CD8-positive, alpha-beta memory T cell (primary cell): ENCODE results near the gene TSC22D2. TPM values are rescaled to one million over a fixed set of nuclear protein-coding genes. Genes with fewer than 3 reads are reported as not detected.

Source experiments
- CTCF ChIA-PET: fragments of 350-600 bp; sonication (Branson Sonifier 250); formaldehyde crosslinking; loops from one replicate; lab custom pipeline; 2021; ENCODE audit warnings: antibody characterized with exemption; lab: Charles Lee
- POLR2A ChIA-PET: fragments of 350-600 bp; sonication (Branson Sonifier 250); formaldehyde crosslinking; loops from one replicate; lab custom pipeline; 2021; ENCODE audit warnings: antibody characterized with exemption; lab: Charles Lee
- DNase-seq, 5 donors: peaks; one replicate each; pipeline versions ENCODE4 v3.0.0 to v3.0.0-alpha.2; 2020 to 2022; ENCODE audit warnings: mixed read lengths in 1 of 5
- H3K27ac ChIP-seq: one replicate; pipeline ENCODE4 v1.7.0; 2013; ENCODE audit warnings: low read depth, mild to moderate bottlenecking, low read length, moderate library complexity
- H3K27me3 ChIP-seq: 2 replicates; pipeline ENCODE4 v1.7.0; 2013; ENCODE audit warnings: low read length, mild to moderate bottlenecking; ENCODE audit not compliant: insufficient read depth, poor library complexity, severe bottlenecking
- H3K36me3 ChIP-seq: 2 replicates; pipeline ENCODE4 v1.7.0; 2013; ENCODE audit warnings: mild to moderate bottlenecking, low read length, moderate library complexity; ENCODE audit not compliant: insufficient read depth
- H3K4me1 ChIP-seq: 2 replicates; pipeline ENCODE4 v1.7.0; 2013; ENCODE audit warnings: mild to moderate bottlenecking, low read length, moderate library complexity; ENCODE audit not compliant: insufficient read depth
- H3K4me3 ChIP-seq: 2 replicates; pipeline ENCODE4 v1.7.0; 2013; ENCODE audit warnings: mild to moderate bottlenecking, low read length
- H3K9me3 ChIP-seq: 2 replicates; pipeline ENCODE4 v1.7.0; 2013; ENCODE audit warnings: mild to moderate bottlenecking, low read length
- H3K27ac Mint-ChIP-seq, 8 donors: one replicate each; pipeline ENCODE4 v1.8.0; 2020 to 2021; ENCODE audit warnings: mixed read lengths in 8 of 8, mild to moderate bottlenecking in 6 of 8, inconsistent platforms in 3 of 8, moderate library complexity in 3 of 8
- H3K27me3 Mint-ChIP-seq, 2 donors: one replicate each; pipeline ENCODE4 v1.8.0; 2020 to 2021; ENCODE audit warnings: mixed read lengths in 2 of 2, mild to moderate bottlenecking in 1 of 2, moderate library complexity in 1 of 2
- H3K36me3 Mint-ChIP-seq, 3 donors: one replicate each; pipeline ENCODE4 v1.8.0; 2020 to 2021; ENCODE audit warnings: mixed read lengths in 3 of 3, inconsistent platforms in 1 of 3, mild to moderate bottlenecking in 1 of 3
- H3K4me1 Mint-ChIP-seq, 3 donors: one replicate each; pipeline ENCODE4 v1.8.0; 2020 to 2021; ENCODE audit warnings: mixed read lengths in 3 of 3, inconsistent platforms in 1 of 3, mild to moderate bottlenecking in 1 of 3
- H3K4me3 Mint-ChIP-seq, 7 donors: one replicate each; pipeline ENCODE4 v1.8.0; 2020 to 2021; ENCODE audit warnings: mixed read lengths in 7 of 7, mild to moderate bottlenecking in 6 of 7, moderate library complexity in 4 of 7, inconsistent platforms in 2 of 7
- H3K9me3 Mint-ChIP-seq, 5 donors: one replicate each; pipeline ENCODE4 v1.8.0; 2020 to 2022; ENCODE audit warnings: mixed read lengths in 5 of 5, mild to moderate bottlenecking in 3 of 5, moderate library complexity in 2 of 5, inconsistent platforms in 1 of 5
- polyA plus RNA-seq: library from polyadenylated mRNA; unstranded; fragments of 300-500 nt; fragmentation: Illumina TruSeq; gene quantifications from one replicate; pipeline ENCODE4 v1.2.3, GENCODE V29; 2021
- total RNA-seq, 2 experiments: library from RNA; stranded (reverse); gene quantifications; one replicate each; pipeline ENCODE4 v1.2.3, GENCODE V29; 2021

TSC22D2 gene
- total RNA-seq (10 to 100 TPM; 20.9 to 22.3 TPM), polyA plus RNA-seq (11.9 TPM)

DNA sequence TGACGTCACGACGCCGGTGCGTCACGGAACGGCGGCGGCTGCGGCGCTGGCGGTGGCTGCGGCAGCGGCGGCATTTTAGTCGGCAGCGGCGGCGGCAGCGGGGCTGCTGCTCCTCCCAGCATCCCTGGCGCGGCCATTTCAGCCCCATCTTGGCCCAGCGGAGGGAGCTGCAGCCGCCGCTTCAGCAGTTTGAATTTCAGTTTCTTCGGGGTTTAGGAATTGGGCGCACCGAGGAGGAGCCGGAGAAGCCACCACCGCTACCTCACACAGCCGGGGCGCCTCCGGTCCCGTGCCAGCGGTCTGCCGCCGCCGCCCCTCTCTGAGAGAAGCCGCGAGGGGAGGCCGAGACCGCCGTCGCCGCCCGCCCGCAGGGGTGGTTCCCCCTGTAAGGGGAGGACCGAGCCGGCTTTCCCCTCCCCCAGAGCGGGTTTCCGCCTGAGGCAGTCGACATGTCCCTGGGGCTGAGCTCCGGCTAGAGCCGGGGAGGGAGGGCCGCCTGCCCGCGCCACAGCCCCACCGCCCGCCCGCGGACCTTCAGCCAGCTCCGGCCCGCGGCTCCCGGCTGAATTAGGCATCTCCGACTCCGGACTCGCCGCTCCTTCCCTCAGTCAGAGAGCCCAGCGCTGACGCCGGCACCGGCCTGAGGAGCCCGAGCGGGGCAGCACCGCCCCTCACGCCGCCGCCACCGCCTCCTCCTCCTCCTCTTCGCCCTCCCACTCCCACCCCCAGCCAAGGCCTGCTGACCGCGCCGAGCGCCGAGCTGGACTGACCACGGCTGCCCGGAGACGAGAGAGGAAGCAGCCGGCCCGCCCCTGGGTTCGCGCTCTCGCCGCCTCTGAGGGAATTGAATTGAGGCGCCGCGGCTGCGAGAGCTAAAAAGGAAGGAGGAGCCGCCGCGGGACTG, at the start of gene TSC22D2:
TSS of gene TSC22D2 (plus strand) at position 78 of the 904 bp plus-strand sequence. CDS start 1,053 bp downstream, outside the sequence.
- Mint-ChIP-seq H3K4me3 (peak within 1 kb of the TSS; percentile 86 to 100 (median 97)), H3K27me3 (peaks cover 0 to 2% of the 10 kb centered on the region in 2 donors), H3K36me3 (peaks cover 0 to 27% (median 0%) of the 10 kb centered on the region in 3 donors), H3K9me3 (no peaks in the 10 kb centered on the region), H3K27ac (peak within 1 kb of the TSS; percentile 86 to 100 (median 98)), H3K4me1 (peaks cover 35 to 40% (median 38%) of the 10 kb centered on the region in 3 donors)
- peak within 1 kb of the TSS; percentile 94 for H3K4me3 ChIP-seq
- peaks cover 28% of the 10 kb centered on the region for H3K4me1 ChIP-seq
- no peaks in the 10 kb centered on the region for H3K36me3 ChIP-seq
- no peaks in the 10 kb centered on the region for H3K9me3 ChIP-seq
- peak within 1 kb of the TSS; percentile 91 for H3K27ac ChIP-seq
- ChIA-PET POLR2A (interaction anchor here (0.7 to 3.5 kb wide), 11 partner anchors 24 to 596 kb away, joined by 3 to 35 read pairs (median 4); partner anchors contain the start of genes EIF2A, PFN2, RNF13 and SELENOT), CTCF (interaction anchor here (1.0 to 4.2 kb wide), 13 partner anchors 10 to 136 kb away, joined by 3 to 29 read pairs (median 4); no protein-coding TSS in a partner anchor)
- no peaks in the 10 kb centered on the region for H3K27me3 ChIP-seq
- DNase-seq = peak; percentile 94 to 98 (median 97)

DNA sequence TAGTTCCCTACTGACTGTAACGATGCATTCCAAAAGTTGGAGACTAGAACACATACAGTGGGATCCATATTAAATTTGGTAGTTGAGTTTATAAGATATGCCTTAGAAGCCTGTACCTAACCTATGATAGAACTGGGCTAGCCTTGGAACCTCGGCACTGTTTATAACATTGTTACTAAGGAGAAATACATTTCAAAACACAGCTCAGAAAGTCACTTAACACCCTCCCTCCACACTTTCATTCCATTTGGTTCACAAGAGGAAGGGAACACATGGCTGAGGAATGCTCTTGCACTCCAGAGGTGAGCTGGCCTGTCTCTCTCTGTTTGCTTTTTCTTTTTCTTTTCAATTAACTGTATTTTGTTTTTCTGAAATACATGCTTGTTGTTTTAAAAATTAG, 48.7 kb upstream of the TSC22D2 start:
- Mint-ChIP-seq H3K4me3 (no peak overlapping the region), H3K36me3 (no peaks in the 10 kb centered on the region), H3K4me1 (no peaks in the 10 kb centered on the region), H3K9me3 (no peaks in the 10 kb centered on the region), H3K27me3 (peaks cover 0 to 2% of the 10 kb centered on the region in 2 donors), H3K27ac (no peak overlapping the region)
- no peak for DNase-seq
- no peak overlapping the region for H3K27ac ChIP-seq
- no peaks in the 10 kb centered on the region for H3K9me3 ChIP-seq
- H3K27me3 ChIP-seq = no peaks in the 10 kb centered on the region
- H3K4me3 ChIP-seq = no peak overlapping the region
- POLR2A ChIA-PET = no interaction called here
- CTCF ChIA-PET = no interaction called here
- no peaks in the 10 kb centered on the region for H3K4me1 ChIP-seq
- no peaks in the 10 kb centered on the region for H3K36me3 ChIP-seq

DNA sequence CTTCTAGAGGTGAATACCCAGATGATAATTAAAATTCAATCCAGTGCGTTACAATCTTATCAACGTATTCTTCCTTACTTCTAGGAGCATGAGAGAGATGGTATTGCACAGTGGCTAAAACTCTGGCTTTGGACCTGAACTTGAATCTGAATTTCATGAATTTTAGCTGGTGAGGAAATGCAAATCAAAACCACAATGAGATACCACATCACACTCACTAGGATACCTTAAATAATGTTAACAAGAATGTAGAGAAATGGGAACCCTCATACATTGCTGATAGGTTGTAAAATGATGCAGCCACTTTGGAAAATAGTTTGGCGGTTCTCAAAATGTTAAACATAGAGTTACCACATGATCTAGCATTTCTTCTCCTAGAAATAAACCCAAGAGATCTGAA, 47.1 kb upstream of the TSC22D2 start:
- no peak overlapping the region for H3K4me3 ChIP-seq
- no peaks in the 10 kb centered on the region for H3K27me3 ChIP-seq
- DNase-seq = no peak
- H3K27ac ChIP-seq = no peak overlapping the region
- no peaks in the 10 kb centered on the region for H3K36me3 ChIP-seq
- Mint-ChIP-seq H3K4me1 (no peaks in the 10 kb centered on the region), H3K27me3 (no peaks in the 10 kb centered on the region), H3K27ac (no peak overlapping the region), H3K36me3 (no peaks in the 10 kb centered on the region), H3K4me3 (no peak overlapping the region), H3K9me3 (no peaks in the 10 kb centered on the region)
- ChIA-PET CTCF (no interaction called here), POLR2A (no interaction called here)
- no peaks in the 10 kb centered on the region for H3K4me1 ChIP-seq
- no peaks in the 10 kb centered on the region for H3K9me3 ChIP-seq

DNA sequence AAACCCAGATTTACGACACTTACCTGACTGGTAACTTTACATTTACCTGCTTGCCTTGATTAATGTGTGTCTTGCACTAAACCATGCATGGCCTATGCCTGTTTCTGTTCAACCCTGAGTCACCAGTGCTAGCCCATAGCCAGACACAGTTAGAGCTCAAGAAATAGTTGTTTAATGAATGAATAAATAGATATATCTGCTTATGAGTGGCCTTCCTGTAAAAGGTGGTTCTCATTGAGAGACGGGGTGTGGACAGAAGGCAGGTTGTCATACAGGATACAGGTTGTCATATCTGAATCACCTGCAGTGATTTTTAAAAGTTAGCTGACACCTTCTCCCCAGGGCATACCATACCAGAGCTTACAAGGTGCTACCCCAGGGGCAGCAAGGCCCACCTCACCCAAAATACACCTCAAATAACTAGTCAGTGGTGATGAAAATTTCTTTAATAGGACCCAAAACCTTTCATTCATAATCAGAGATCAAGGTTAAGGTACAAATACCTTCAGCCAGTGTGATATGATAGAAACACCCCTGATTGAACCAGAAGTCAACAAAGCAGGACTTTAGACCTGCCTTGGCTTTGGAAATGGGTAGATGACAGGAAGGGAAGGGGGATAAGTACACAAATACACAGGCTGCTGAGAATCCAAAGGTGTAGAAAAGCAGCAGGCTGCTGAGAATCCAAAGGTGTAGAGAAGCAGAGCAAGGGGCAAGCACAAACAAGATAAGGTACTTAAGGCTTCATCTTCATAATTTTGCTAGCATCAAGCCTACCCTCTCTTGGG, 45.4 kb upstream of the TSC22D2 start:
- DNase-seq = no peak
- no peaks in the 10 kb centered on the region for H3K27me3 Mint-ChIP-seq
- H3K4me1 ChIP-seq = no peaks in the 10 kb centered on the region
- ChIA-PET CTCF (no interaction called here), POLR2A (no interaction called here)
- H3K9me3 ChIP-seq = no peaks in the 10 kb centered on the region
- H3K36me3 ChIP-seq = no peaks in the 10 kb centered on the region
- no peaks in the 10 kb centered on the region for H3K36me3 Mint-ChIP-seq
- H3K9me3 Mint-ChIP-seq = no peaks in the 10 kb centered on the region
- H3K27me3 ChIP-seq = no peaks in the 10 kb centered on the region
- H3K4me1 Mint-ChIP-seq = no peaks in the 10 kb centered on the region
- no peak overlapping the region for H3K27ac ChIP-seq
- H3K27ac Mint-ChIP-seq = no peak overlapping the region
- no peak overlapping the region for H3K4me3 Mint-ChIP-seq
- H3K4me3 ChIP-seq = no peak overlapping the region

DNA sequence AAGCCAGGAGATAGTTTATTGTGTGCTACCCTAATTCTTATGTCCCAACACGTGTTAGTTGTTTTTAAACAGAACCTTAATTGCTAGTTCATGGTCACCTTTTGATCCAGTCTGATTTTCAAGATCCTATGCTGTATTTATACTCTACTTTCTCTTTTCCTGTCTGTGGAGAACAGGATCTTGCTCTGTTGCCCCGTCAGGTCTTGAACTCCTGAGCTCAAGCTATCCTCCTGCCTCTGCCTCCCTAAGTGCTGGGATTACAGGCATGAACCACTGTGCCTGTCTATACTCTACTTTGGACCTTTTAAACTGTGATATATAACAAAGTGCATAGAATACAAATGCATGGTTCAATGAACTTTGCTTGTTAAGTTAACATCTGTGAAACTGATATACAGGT, 44.7 kb upstream of the TSC22D2 start:
- no peaks in the 10 kb centered on the region for H3K9me3 Mint-ChIP-seq

DNA sequence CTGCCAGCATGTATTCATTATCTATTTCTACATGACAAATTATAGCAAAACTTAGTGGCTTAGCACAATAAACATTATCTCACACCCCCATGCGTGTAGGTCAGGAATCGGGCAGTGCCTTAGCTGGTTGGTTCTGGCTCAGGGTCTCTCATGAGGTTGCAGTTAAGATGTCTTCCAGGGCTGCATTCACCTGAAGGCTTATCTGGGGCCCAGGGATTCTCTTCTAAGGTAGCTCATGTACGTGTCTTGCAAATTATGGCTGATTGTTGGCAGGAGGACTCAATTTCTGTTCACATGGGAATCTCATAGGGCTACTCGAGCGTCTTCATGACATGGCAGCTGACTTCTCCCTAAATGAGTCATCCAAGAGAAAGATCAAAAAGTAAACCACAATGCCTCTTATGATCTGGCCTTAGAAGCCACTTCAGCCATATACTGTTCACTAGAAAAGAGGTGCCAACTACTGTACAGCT, 42.9 kb upstream of the TSC22D2 start:
- no peak overlapping the region for H3K27ac ChIP-seq
- no peaks in the 10 kb centered on the region for H3K4me1 ChIP-seq
- ChIA-PET CTCF (interaction anchor here (1.0 kb wide), 1 partner anchor 21 kb away, joined by 3 read pairs; no protein-coding TSS in a partner anchor), POLR2A (no interaction called here)
- H3K4me3 Mint-ChIP-seq = no peak overlapping the region
- H3K9me3 Mint-ChIP-seq = no peaks in the 10 kb centered on the region
- no peaks in the 10 kb centered on the region for H3K36me3 Mint-ChIP-seq
- no peaks in the 10 kb centered on the region for H3K4me1 Mint-ChIP-seq
- no peaks in the 10 kb centered on the region for H3K27me3 Mint-ChIP-seq
- H3K27ac Mint-ChIP-seq = no peak overlapping the region
- H3K36me3 ChIP-seq = no peaks in the 10 kb centered on the region
- no peak for DNase-seq
- H3K9me3 ChIP-seq = no peaks in the 10 kb centered on the region
- H3K4me3 ChIP-seq = no peak overlapping the region
- no peaks in the 10 kb centered on the region for H3K27me3 ChIP-seq

More for the DNA sequence above, 44.7 kb upstream of the TSC22D2 start:
- no peak for DNase-seq
- Mint-ChIP-seq H3K27ac (no peak overlapping the region), H3K4me1 (no peaks in the 10 kb centered on the region), H3K4me3 (no peak overlapping the region), H3K27me3 (no peaks in the 10 kb centered on the region), H3K36me3 (no peaks in the 10 kb centered on the region)
- Histone ChIP-seq H3K36me3 (no peaks in the 10 kb centered on the region), H3K27me3 (no peaks in the 10 kb centered on the region), H3K4me1 (no peaks in the 10 kb centered on the region), H3K27ac (no peak overlapping the region), H3K9me3 (no peaks in the 10 kb centered on the region), H3K4me3 (no peak overlapping the region)
- CTCF ChIA-PET = no interaction called here
- POLR2A ChIA-PET = no interaction called here

DNA sequence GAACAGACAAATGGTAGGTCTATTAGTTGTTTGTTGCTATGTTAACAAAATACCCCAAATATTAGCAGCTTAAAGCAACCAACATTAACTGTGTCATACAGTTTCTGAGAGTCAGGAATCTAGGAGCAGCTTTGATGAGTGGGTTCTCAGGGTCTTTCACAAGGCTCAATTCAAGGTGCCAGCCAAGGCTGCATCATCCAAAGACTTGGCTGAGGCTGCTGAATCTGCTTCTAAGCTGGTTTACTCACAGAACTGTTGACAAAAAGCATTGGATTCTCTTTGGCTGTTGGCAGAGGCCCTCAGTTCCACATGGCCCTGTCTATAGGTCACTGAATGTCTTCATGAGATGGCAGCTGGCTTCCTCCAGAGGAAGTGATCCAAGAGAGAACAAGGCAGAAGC, 40.3 kb upstream of the TSC22D2 start:
- Mint-ChIP-seq H3K27ac (no peak overlapping the region), H3K4me3 (no peak overlapping the region), H3K4me1 (peaks cover 0 to 3% (median 0%) of the 10 kb centered on the region in 3 donors), H3K27me3 (no peaks in the 10 kb centered on the region), H3K9me3 (no peaks in the 10 kb centered on the region), H3K36me3 (no peaks in the 10 kb centered on the region)
- ChIA-PET POLR2A (no interaction called here), CTCF (no interaction called here)
- Histone ChIP-seq H3K36me3 (no peaks in the 10 kb centered on the region), H3K27ac (no peak overlapping the region), H3K27me3 (no peaks in the 10 kb centered on the region), H3K4me3 (no peak overlapping the region), H3K4me1 (no peaks in the 10 kb centered on the region), H3K9me3 (no peaks in the 10 kb centered on the region)
- DNase-seq = no peak
